NCI-H128 (cell line): ENCODE data around the gene FOXJ1.

ENCODE experiments used
- DNase-seq: peaks from one replicate; lab custom pipeline; 2025; ENCODE audit not compliant: unreplicated experiment; lab: John Stamatoyannopoulos, UW

FOXJ1 gene

DNA sequence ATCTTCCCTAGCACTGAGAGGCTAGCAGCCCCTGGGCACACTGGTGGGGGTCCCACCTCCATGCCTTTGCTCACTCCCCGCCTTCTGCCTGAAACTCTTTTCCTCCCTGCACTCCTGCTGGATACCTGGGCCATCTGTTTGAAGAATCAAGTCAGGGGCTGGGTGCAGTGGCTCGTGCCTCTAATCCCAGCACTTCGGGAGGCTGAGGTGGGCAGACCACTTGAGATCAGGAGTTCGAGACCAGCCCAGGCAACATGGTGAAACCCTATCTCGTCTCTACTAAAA, 15.7 kb downstream of the FOXJ1 start:
- no peak for DNase-seq

DNA sequence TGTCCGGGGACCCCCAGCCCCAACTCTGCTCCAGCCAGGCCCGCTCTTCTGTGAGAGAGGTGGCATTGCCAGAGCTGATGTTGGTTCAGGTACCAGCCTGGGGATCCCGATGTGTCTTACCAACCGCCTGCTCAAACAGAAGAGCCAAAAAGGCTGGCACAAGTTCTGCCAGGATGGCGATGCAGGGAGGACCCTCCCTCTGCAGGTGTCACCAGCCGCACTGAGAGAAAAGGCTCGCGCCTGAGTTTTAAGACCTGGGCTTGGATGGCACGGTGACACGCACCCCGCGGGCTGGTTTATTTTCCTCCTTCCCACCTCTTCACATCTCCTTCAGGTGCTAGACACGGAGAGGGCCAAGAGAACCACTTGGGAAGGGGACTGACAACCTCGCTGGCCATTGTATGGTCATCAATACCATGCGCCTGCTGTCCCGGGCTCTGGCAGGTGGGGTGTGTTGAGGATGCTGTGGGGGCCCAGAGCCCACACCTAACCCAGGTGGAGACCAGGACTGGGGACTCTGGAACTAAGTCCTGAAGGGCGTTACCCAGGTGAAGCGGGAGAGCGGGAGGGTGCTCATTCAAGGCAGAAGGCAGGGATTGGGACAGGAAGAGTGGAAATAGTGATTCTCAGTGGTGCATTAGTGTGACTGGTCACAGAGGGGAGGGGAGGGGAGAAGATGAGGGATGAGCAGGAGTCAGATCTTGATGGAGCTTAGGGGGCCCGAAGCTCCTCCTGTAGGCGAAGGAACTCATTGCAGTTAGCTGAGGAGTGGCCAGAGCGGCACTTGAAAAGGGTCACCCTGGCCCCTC, 16.3 kb downstream of the FOXJ1 start:
- no peak for DNase-seq

DNA sequence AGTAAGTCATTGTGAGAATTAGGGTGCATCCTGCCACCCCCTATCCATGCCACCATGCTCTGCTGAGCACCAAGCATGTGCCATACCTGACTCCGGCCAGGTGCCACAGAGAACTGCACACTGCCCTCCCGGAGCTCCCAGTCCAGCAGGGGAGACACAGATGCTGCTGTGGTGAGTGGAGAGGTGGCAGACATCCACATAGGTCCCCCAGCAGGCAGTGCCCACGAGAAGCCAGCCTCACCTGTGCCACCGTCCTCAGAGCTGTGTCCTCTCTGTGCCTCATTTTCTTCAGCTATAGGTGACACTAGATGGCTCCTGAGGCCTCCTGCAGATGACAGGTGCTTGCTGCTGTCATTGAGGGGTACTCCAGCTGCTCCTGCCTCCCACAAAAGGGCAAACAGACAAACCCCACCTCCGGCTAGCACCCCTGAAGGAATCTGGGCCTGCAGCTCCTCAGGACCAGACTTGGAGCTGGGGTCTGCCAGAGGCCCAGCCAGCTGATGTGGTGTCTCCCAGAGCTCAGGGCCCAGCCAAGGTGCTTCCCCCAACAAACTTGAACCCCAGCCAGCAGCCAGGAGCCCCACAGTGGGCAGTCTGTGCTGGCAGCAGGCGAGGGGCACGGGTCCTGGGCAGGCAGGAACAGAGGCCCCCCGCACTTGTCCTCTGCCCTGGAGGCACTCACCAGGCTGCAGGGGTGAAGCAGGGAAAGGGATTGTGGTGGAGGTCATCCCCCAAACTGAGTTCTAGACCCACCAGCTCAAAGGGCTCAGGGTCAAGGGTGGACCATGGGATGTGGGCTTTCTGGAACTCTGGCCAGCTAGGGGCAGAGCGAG, 17.1 kb downstream of the FOXJ1 start:
- DNase-seq, result no peak

DNA sequence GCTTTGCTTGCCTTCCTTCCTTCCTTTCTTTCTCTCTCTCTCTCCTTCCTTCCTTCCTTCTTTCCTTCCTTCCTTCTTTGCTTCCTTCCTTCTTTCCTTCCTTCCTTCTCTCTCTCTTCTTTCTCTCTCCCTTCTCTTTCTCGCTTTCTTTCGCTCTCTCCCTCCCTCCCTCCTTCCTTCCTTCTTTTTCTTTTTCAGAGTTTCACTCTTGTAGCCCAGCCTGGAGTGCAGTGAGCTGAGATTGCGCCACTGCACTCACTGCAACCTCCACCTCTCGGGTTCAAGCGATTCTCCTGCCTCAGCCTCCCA, 17.9 kb downstream of the FOXJ1 start:
- no peak for DNase-seq

DNA sequence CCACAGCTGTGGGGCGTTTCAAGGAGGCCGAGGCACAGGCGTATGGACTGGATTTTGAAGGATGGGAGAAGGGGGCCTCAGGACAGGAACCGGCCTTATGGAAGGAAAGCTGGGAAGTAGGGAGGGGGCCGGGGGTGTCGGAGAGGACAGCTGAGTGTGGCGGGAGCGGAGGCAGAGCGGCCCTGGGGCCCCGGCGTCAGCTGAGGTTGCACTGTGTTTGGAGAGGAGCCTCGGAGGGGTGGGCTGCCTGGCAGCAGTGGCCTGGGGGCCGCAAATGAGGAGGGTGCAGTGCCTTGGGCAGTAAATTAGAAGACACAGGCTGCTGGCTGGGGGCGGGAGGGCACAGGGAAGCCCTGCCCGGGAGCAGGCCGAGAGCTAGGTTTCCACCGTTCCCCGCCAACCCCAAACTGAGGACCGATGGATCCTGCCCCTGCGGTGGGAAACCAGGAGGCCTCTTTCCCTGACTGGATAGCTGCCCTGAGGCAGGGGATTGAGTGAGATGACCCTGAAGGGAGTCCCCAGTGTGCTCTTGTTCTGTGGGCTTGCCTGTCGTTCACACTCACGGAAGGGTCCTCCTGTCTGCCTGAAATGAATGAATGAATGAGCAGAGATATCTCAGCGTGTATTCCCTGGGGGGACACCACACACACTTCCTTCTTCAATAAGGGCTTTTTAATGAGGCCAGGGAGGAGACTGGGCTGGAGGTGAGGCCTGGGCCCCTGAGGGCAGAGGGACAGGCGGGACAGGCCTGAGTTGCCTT, 18.4 kb downstream of the FOXJ1 start:
- DNase-seq, result no peak

DNA sequence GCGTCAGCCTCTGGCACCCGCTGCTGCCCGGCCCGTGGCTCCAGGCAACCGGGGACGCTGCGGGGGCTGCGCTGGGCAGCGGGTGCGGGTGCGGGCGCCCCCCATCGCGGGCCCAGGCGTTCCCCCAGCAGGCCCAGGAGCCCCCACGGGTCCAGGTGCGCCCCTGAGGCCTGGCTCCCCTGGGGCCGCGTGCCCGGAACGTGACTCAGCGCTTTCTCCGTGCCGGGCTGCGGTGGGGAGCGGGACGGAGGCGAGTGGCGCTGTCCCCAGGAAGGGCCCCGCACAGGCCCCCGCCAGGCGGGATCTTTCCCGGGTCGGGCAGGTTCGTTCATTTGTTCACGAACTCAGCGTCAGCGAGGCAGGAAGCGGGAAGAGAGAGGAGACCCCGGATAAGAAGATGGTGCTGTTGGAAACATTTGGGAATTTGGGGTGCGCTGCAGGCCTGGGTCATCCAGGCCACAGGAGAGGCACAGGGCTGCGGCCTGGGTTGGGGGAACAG, 19.1 kb downstream of the FOXJ1 start:
- no peak for DNase-seq

DNA sequence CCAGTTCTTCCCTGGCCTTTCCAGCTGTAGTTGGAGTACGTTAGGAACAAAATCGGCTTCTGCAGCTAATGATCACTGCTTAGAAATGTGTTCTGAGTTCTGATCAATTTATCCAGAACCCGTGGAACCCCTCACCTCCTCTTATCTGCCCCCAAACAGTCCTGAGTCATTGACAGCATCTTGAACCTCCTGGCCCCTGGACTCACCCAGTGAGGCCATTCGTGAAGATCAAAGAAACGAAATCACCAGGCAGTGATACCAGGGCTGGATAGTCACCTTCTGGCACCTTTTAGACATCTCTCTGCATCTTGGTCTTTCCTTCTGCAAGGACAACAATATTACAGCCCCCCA, 20.4 kb downstream of the FOXJ1 start:
- no peak for DNase-seq

DNA sequence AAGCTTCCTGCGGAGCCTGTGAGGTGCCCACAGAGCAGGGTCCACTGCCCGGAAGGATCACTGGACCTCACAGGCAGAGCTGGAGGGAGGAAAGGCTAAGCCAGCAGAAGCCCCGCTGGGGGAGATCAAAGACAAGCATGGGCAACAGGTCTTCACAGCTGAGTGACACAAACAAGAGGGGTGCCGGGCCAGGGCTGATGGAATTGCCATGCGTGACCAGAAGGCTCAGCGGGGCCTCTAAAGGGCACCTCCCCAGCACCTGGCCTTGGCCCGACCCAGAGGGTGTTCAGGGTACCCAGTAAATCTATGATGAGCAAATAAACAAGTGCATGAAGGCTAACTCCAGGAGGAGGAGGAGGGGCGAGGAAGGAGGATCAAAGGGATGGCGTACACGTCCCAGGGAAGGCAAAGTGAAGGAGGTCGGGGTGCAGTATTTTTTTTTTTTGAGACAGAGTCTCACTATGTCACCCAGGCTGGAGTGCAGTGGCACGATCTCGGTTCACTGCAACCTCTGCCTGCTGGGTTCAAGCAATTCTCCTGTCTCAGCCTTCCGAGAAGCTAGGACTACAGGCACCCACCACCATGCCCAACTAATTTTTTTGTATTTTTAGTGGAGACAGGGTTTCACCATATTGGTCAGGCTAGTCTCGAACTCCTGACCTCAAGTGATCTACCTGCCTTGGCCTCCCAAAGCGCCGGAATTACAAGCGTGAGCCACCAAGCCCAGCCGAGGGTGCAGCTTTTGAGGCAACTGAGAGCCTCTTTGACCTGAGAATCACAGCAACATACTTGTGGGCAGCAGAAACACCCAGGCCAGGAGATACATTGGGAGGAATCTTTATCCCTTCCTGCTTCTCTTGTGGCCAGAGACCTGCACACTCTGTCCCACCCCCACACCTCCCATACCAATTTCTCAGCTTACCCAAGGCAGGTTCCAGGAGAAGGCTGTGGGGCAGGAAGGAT, 21.4 kb downstream of the FOXJ1 start:
- DNase-seq, result no peak

DNA sequence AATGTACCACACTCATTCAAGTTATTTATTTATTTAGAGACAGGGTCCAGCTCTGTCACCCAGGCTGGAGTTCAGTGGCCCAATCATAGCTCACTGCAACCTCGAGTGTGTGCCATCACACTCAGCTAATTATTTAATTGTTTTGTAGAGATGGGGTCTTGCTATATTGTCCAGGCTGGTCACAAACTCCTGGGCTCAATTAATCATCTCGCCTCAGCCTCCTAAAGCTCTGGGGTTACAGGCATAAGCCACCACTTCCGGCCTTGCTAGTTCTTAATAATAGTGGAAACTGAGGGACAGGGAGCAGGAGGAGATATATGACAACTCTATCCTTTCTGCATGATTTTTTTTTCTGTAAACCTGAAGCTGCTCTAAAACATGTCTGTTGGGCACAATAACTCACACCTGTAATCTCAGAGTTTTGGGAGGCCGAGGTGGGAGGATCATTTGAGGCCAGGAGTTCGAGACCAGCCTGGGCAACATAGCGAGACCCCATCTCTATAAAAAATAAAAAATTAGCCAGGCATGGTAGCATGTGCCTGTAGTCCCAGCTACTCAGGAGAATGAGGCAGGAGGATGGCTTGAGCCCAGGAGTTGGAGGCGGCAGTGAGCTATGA, 25.8 kb downstream of the FOXJ1 start:
- DNase-seq, result no peak

DNA sequence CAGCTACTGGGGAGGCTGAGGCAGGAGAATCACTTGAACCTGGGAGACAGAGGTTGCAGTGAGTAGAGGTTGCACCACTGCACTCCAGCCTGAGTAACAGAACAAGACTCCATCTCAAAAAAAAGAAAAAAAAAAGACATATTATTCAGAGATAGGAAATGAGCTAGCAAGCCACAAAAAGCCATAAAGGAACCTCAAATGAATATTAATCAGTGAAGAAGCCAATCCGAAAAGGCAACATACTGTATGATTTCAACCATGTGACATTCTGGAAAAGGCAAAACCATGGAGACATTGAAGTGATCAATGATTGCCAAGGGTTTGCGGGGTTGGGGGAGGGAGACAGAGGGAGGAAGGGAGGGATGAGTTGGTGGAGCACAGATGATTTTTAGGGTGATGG, 29.1 kb downstream of the FOXJ1 start:
- DNase-seq, result no peak

DNA sequence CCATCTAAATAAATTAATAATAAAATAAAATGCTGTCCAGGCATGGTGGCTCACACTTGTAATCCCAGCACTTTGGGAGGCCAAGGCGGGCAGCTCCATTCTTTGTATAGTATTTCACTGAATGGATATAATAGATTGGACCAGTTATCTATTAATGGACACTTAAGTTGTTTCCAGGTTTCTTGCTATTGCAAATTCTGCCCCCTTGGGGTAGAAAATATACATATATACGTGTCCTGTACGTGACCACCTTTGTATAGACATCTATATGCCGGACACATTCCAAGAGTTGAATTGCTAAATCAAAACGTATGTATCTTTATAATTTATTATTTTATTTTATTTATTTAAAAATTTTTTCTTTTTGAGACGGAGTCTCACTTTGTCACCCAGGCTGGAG, 33.5 kb downstream of the FOXJ1 start:
- DNase-seq, result no peak

DNA sequence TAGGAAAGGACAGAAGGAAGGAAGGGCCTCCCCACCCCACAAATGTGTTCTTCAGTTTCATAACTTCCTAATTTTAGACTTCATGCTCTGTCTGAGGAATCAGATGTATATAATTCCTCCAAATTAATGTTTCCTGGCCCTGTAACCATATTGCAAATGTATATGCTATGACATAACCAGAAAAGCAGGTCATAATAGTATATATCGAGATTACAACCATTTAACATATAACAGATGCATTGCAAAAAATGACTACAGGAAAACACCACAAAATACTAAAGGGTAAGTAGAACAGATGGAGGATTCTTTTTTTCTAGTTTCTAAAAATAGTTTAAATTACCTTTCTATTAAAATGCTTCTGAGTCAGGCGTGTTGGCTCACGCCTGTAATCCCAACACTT, 34.3 kb downstream of the FOXJ1 start:
- DNase-seq, result no peak

DNA sequence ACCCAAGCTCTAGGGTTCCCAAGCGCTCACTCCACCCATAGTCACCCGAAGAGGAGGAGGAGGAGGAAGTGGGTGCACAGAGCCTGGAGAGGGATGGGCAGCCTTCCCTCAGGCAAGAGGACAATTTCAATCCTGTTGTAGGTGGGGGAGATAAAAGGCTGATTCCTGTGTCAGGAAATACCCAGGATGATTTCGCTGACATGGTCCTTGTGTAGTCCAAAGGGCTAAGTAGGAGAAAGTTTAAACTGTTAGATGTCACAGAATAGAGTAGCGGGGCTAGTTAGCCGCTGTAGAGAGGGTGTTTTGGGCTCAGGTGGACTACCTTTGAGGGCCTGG, 36.2 kb downstream of the FOXJ1 start:
- no peak for DNase-seq

DNA sequence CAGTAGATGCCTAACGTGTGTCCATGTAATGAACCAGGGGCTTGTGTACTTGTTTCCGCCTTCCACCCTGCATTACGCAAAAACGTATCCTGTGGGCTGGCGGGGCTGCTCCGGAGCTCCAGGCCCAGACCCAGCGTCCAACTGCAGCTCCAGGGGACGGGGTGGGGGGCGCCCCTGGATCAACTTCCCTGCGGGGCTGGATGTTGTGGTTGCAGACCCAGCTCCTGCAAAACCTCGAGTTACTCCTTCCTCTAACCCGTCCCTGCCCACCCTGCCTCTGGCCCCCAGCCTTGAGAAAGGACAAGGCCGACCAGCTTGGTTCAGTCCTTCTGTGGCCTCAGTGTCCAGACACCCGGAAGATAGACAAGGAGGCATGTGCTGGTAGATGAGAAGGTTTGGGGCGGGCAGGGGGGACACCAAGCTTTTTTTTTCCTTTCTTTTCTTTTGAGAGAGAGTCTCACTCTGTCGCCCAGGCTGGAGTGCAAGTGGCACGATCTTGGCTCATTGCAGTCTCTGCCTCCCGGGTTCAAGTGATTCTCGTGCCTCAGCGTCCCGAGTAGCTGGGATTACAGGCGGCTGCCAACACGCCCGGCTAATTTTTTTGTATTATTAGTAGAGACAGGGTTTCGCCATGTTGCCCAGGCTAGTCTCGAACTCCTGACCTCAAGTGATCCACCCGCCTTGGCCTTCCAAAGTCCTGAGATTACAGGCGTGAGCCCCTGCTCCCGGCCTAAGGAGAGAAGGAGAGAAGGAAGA, 36.7 kb downstream of the FOXJ1 start:
- no peak for DNase-seq

DNA sequence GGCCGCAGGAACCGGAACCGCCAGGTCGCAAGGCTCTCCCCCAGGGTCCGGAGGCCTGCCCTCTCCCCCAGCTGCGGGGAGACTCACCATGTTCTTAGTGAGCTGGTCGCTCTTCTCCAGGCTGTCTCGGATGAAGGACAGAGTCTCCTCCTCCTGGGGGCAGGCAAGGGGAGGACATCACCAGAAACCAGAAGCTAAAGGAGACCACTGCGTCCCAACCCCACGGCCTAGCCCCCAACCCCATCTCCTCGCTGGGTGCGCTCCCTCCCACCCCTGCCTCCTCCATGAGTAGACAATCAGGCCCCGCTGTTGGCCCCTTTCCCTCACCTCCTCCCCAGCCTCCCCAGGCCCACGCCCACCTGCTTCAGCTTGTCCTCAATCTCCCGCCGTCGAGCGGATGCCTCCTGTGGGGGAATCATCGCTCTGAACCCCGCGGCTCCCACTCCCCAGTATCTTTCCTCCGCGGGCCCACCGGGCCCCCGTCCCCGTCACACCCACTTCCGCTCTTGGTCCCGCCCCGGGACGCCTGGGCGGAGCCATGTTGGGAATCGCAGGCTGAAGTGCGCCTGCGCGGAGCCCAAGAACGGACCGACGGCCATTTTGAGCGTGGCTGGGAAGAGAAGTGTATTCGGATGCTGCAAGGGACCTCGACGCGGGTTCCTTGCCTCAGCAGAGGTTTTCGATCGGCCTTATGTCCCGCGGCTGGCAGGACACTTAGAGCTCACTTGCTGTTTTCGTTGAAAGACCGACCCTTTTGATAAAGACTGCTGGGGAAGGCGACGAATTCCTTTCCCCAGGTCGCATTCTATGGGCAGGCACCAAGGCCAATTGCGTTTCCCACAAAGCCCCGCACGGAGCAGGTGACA, 37.5 kb downstream of the FOXJ1 start, which contains the start of gene EXOC7:
Gene EXOC7 (minus strand): TSS at position 514 of the 866 bp plus-strand sequence. CDS start 95 bp downstream, at position 419.
- peak; percentile 89 for DNase-seq

DNA sequence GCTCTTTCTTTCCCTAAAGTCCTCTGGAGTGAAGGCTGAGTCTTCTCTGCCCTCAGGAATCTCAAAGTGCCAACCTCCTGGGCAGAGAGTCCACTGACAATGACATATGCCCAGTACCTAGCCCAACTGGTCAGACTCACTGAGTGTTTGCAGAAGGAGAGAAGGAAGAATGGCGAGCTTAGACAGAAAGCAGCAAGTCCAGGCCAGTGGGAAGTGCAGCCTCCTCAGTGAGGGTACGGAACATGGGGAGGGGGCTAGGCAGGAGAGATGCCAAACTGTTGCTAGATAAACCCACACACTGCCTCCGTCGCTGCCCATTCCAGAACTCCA, 38.1 kb downstream of the FOXJ1 start:
- DNase-seq, result no peak

DNA sequence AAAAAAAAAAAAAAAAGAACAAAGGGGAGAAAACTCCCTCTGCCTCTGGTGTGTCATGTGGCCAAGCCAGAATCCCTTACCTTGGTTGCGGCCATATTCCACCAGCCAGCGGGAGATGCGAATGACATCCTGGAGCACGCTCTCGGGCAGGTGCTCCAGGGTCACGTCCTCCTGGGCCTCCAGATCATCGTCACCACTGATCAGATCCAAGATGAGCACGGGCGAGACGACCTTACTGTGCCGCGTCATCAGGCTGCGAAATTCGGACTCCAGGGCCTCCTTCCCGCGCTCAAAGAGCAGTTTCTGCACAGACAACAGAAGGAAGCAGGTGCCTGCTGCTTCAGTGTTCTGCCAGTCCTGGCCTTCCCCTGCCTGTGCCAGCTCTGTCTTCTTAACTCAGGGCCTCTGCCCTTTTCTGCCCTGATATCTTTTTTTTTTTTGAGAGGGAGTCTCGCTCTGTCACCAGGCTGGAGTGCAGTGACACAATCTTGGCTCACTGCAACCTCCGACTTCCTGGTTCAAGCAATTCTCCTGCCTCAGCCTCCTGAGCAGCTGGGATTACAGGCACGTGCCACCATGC, 43.2 kb downstream of the FOXJ1 start:
- DNase-seq, result no peak

DNA sequence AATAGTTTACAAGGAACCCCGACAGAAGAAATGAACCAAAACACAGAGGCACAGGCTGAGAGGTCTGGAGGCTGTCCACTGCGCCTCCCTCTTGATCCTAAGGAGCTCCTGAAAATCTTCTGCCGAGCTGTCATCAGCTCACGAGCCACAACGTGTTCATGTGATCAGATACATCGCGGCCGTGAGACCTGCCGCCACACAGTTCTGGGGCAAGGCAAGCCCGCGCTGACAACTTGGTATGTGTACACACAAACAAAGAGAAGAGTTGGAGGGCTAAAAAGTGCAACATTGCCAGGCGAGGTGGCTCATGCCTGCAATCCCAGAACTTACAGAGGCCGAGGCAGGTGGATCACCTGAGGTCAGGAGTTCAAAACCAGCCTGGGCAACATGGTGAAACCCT, 45.1 kb downstream of the FOXJ1 start:
- DNase-seq, result no peak

DNA sequence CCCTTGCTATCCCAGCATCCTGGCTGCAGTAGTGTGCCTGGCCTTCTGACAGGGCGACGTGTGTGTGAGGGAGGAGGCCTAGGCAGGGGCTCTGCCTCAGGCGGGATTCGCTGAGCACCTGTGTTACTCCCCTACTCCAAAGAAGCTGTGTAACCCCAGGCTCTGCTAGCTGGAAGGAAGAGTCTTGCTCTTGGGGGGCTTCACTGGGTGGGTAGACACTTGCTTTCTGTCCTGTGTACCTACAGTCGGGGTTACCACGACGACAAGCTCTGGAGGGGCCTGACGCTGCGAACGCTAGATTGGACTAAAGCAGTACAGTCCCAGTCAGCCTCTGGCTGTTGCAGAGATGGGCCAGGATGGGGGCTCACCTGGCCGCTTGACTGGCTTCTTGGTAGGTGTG, 47.0 kb downstream of the FOXJ1 start:
- DNase-seq, result no peak
